HepG2 (cell line): Measurements from ENCODE around the gene PRPSAP1. TPM values are rescaled to one million over a fixed set of nuclear protein-coding genes. Genes with fewer than 3 reads are reported as not detected.

Experiments
- ATRX ChIP-seq: sonication (generic); formaldehyde crosslinking; IDR thresholded peaks from 2 replicates; pipeline ENCODE4 v1.4.0; 2020; ENCODE audit warnings: missing genetic modification reagents, borderline replicate concordance
- GMEB1 ChIP-seq: sonication (generic); formaldehyde crosslinking; IDR thresholded peaks from 2 replicates; pipeline ENCODE4 v1.5.1; 2020; ENCODE audit warnings: missing genetic modification reagents, mild to moderate bottlenecking, borderline replicate concordance
- HMG20A ChIP-seq: IDR thresholded peaks from 2 replicates; pipeline ENCODE4 v1.6.1; 2016; ENCODE audit warnings: borderline replicate concordance
- MBD4 ChIP-seq: IDR thresholded peaks from 2 replicates; pipeline ENCODE4 v1.6.1; 2012; ENCODE audit warnings: low read length, inconsistent platforms, borderline replicate concordance
- MED8 ChIP-seq: sonication (generic); formaldehyde crosslinking; IDR thresholded peaks from 2 replicates; pipeline ENCODE4 v1.8.1; 2023; ENCODE audit warnings: mild to moderate bottlenecking, missing genetic modification reagents; ENCODE audit not compliant: insufficient replicate concordance
- MZF1 ChIP-seq: sonication (generic); formaldehyde crosslinking; IDR thresholded peaks from 2 replicates; pipeline ENCODE4 v1.8.1; 2023; ENCODE audit warnings: mild to moderate bottlenecking, missing genetic modification reagents, borderline replicate concordance
- PRDM10 ChIP-seq: sonication (generic); formaldehyde crosslinking; IDR thresholded peaks from 2 replicates; pipeline ENCODE4 v1.4.0; 2020; ENCODE audit warnings: low read depth, missing genetic modification reagents
- RBM22 ChIP-seq: fragments of 200-400 bp; formaldehyde crosslinking; optimal IDR thresholded peaks from 2 replicates; pipeline ENCODE3; 2017; ENCODE audit warnings: mild to moderate bottlenecking, low read length, moderate library complexity
- SSRP1 ChIP-seq: IDR thresholded peaks from 2 replicates; pipeline ENCODE4 v1.6.1; 2016; ENCODE audit warnings: control low read depth
- TBX2 ChIP-seq: sonication (generic); formaldehyde crosslinking; IDR thresholded peaks from 2 replicates; pipeline ENCODE4 v1.5.0; 2020; ENCODE audit warnings: missing genetic modification reagents, mild to moderate bottlenecking, borderline replicate concordance
- TEF ChIP-seq: sonication (generic); formaldehyde crosslinking; IDR thresholded peaks from 2 replicates; pipeline ENCODE4 v1.5.0; 2020; ENCODE audit warnings: missing genetic modification reagents
- YEATS2 ChIP-seq: sonication (generic); formaldehyde crosslinking; IDR thresholded peaks from 2 replicates; pipeline ENCODE4 v1.4.0; 2020; ENCODE audit warnings: missing genetic modification reagents, borderline replicate concordance
- ZMAT3 ChIP-seq: sonication (generic); formaldehyde crosslinking; conservative IDR thresholded peaks from 2 replicates; pipeline ENCODE4 v1.7.0; 2021; ENCODE audit warnings: missing genetic modification reagents
- ZNF180 ChIP-seq: sonication (generic); formaldehyde crosslinking; IDR thresholded peaks from 2 replicates; pipeline ENCODE4 v1.4.0; 2020; ENCODE audit warnings: low read depth, missing genetic modification reagents, borderline replicate concordance
- ZNF530 ChIP-seq: sonication (generic); formaldehyde crosslinking; IDR thresholded peaks from 2 replicates; pipeline ENCODE4 v1.5.0; 2020; ENCODE audit warnings: low read depth, mild to moderate bottlenecking, missing genetic modification reagents
- ZNF660 ChIP-seq: sonication (generic); formaldehyde crosslinking; IDR thresholded peaks from 2 replicates; pipeline ENCODE4 v1.5.1; 2020; ENCODE audit warnings: mild to moderate bottlenecking, low read depth, missing genetic modification reagents, borderline replicate concordance
- ZNF687 ChIP-seq: sonication (generic); formaldehyde crosslinking; IDR thresholded peaks from 2 replicates; pipeline ENCODE4 v1.5.1; 2020; ENCODE audit warnings: mild to moderate bottlenecking, missing genetic modification reagents, moderate library complexity
- ZNF891 ChIP-seq: sonication (generic); formaldehyde crosslinking; IDR thresholded peaks from 2 replicates; pipeline ENCODE4 v1.5.0; 2020; ENCODE audit warnings: mild to moderate bottlenecking, missing genetic modification reagents
- polyA plus RNA-seq, 8 experiments: library from polyadenylated mRNA; depleted of rRNA in 3 of 8; stranded (reverse) in 7 of 8; unstranded in 1 of 8; fragments of >200 nt; fragmentation: Illumina TruSeq in 4 of 8; extraction: Trizol in 4 of 8; gene quantifications; 2 replicates each; pipeline versions ENCODE4 v1.2.1 to v1.2.3, GENCODE V29; 2011 to 2016; ENCODE audit warnings: low read depth in 4 of 8, missing spikeins in 1 of 8, mixed read lengths in 1 of 8; ENCODE audit not compliant: insufficient read depth in 1 of 8
- total RNA-seq, 5 experiments: library from RNA; depleted of rRNA; stranded (reverse); fragments of >200 nt; fragmentation: Illumina TruSeq; extraction: Trizol; gene quantifications; 2 replicates each; pipeline ENCODE4 v1.2.3, GENCODE V29; 2016; ENCODE audit warnings: low read depth in 1 of 5

Gene PRPSAP1
- total and polyA plus RNA-seq, 2 of the 13 experiments (the other 11 are each of a cell fraction or from before 2014, with no cell fraction given), result 91.1 to 314 TPM

- peak; percentile 2; the same call in 1 of the 2 replicates for TF ChIP-seq ZNF687
- TF ChIP-seq MED8 (CRISPR knock-in tag), result no peak
- TF ChIP-seq MZF1, result no peak
- TF ChIP-seq SSRP1 (CRISPR knock-in tag), result peak; percentile 93; the same call in 1 of the 2 replicates
- peak; percentile 95 for TF ChIP-seq RBM22
- TF ChIP-seq ZNF891, result peak; percentile 72; the same call in 1 of the 2 replicates
- 0 out of 2 replicates have a peak, but pooled peaks have one; percentile 25 for TF ChIP-seq PRDM10 (CRISPR knock-in tag)
- TF ChIP-seq GMEB1 (CRISPR knock-in tag), result no peak
- no peak for TF ChIP-seq ZNF180 (CRISPR knock-in tag)
- TF ChIP-seq TBX2 (CRISPR knock-in tag), result no peak
- no peak for TF ChIP-seq YEATS2 (CRISPR knock-in tag)
- TF ChIP-seq ZNF530 (CRISPR knock-in tag), result no peak
- TF ChIP-seq TEF (CRISPR knock-in tag), result no peak
- TF ChIP-seq HMG20A (CRISPR knock-in tag), result no peak
- no peak for TF ChIP-seq ATRX (CRISPR knock-in tag)
- TF ChIP-seq ZNF660 (CRISPR knock-in tag), result no peak
- TF ChIP-seq MBD4, result 0 out of 2 replicates have a peak, but pooled peaks have one; percentile 17
- no peak for TF ChIP-seq ZMAT3
These were observed 35.5 kb upstream of the PRPSAP1 start (continued) for GRCh38 chr17:76388966-76389888.
